GM23338 (cell line): Measurements from ENCODE around the gene CEP70. TPM values are rescaled to one million over a fixed set of nuclear protein-coding genes. Genes with fewer than 3 reads are reported as not detected.
"Not testable (repeated sequence)": the region's sequence is repeated elsewhere in the genome, so short reads cannot be mapped to it uniquely, and the experiment has no call there.

ENCODE experiments used
- ATAC-seq: fragments of 200-7000 bp; cut with Tn5 transposase; 3 replicates; pipeline ENCODE4 v1.9.1; 2020
- DNase-seq: peaks from one replicate; pipeline ENCODE4 v3.0.0-alpha.2; 2015; ENCODE audit warnings: low spot score
- H2AFZ ChIP-seq: fragments of 200-600 bp; sonication (generic); 2 replicates; pipeline ENCODE4 v1.8.0; 2016; ENCODE audit warnings: antibody characterized with exemption, mild to moderate bottlenecking, moderate library complexity
- H3F3A ChIP-seq: fragments of 200-600 bp; sonication (generic); replicated peaks from 2 replicates; pipeline ENCODE4 v1.8.0; 2017; ENCODE audit warnings: antibody characterized with exemption, mixed run types, low read depth
- H3K27ac ChIP-seq: fragments of 200-600 bp; sonication (generic); 2 replicates; pipeline ENCODE4 v1.6.1; 2016; ENCODE audit warnings: low read depth
- H3K27me3 ChIP-seq: fragments of 200-600 bp; sonication (generic); 2 replicates; pipeline ENCODE4 v1.8.0; 2016; ENCODE audit warnings: mild to moderate bottlenecking, mixed run types, moderate library complexity; ENCODE audit not compliant: insufficient read depth
- H3K36me3 ChIP-seq: fragments of 200-600 bp; sonication (generic); 2 replicates; pipeline ENCODE4 v1.8.0; 2016; ENCODE audit warnings: mild to moderate bottlenecking; ENCODE audit not compliant: insufficient read depth
- H3K4me1 ChIP-seq: fragments of 200-600 bp; sonication (generic); 2 replicates; pipeline ENCODE4 v1.8.0; 2016; ENCODE audit warnings: mild to moderate bottlenecking, moderate library complexity; ENCODE audit not compliant: insufficient read depth
- H3K4me2 ChIP-seq: fragments of 200-600 bp; sonication (generic); 2 replicates; pipeline ENCODE4 v1.7.1; 2017; ENCODE audit warnings: mixed run types
- H3K4me3 ChIP-seq: fragments of 200-600 bp; sonication (generic); 2 replicates; pipeline ENCODE4 v1.6.1; 2016; ENCODE audit warnings: mixed run types
- H3K79me2 ChIP-seq: fragments of 200-600 bp; sonication (generic); replicated peaks from 2 replicates; pipeline ENCODE4 v1.8.0; 2017; ENCODE audit warnings: mild to moderate bottlenecking; ENCODE audit not compliant: insufficient read depth
- H3K9me2 ChIP-seq: fragments of 200-600 bp; sonication (generic); 2 replicates; pipeline ENCODE4 v1.8.0; 2017; ENCODE audit not compliant: insufficient read depth
- H4K20me1 ChIP-seq: fragments of 200-600 bp; sonication (generic); replicated peaks from 2 replicates; pipeline ENCODE4 v1.8.0; 2017; ENCODE audit warnings: mild to moderate bottlenecking; ENCODE audit not compliant: insufficient read depth
- H3K27ac Mint-ChIP-seq: 2 replicates; pipeline ENCODE4 v1.8.0; 2020; ENCODE audit warnings: inconsistent platforms, mild to moderate bottlenecking, moderate library complexity, mixed read lengths
- H3K27me3 Mint-ChIP-seq: 3 replicates; pipeline ENCODE4 v1.8.0; 2022; ENCODE audit warnings: low read depth, mild to moderate bottlenecking, moderate library complexity, mixed read lengths, inconsistent platforms; ENCODE audit not compliant: insufficient read depth, poor library complexity
- H3K36me3 Mint-ChIP-seq: 3 replicates; pipeline ENCODE4 v1.8.0; 2021; ENCODE audit warnings: low read depth, mild to moderate bottlenecking, inconsistent platforms, moderate library complexity, mixed read lengths
- H3K4me1 Mint-ChIP-seq: 3 replicates; pipeline ENCODE4 v1.8.0; 2020; ENCODE audit warnings: mild to moderate bottlenecking, inconsistent platforms, mixed read lengths
- H3K4me3 Mint-ChIP-seq: 3 replicates; pipeline ENCODE4 v1.8.0; 2021; ENCODE audit warnings: moderate library complexity, mild to moderate bottlenecking, inconsistent platforms, mixed read lengths
- H3K9me3 Mint-ChIP-seq: 3 replicates; pipeline ENCODE4 v1.8.0; 2020; ENCODE audit warnings: moderate library complexity, mild to moderate bottlenecking, inconsistent platforms, mixed read lengths
- CREB1 ChIP-seq: fragments of 250-450 bp; sonication (Bioruptor Pico); IDR thresholded peaks from 2 replicates; pipeline ENCODE4 v1.5.0; 2020; ENCODE audit warnings: low read depth, mild to moderate bottlenecking, moderate library complexity
- JUNB ChIP-seq: IDR thresholded peaks from one replicate; pipeline ENCODE4 v1.6.1; 2016; ENCODE audit warnings: antibody characterized with exemption; ENCODE audit not compliant: unreplicated experiment
- POLR2AphosphoS5 ChIP-seq: IDR thresholded peaks from 2 replicates; pipeline ENCODE4 v1.6.1; 2016; ENCODE audit warnings: antibody characterized with exemption, low read depth
- ZNF114 ChIP-seq: fragments of 250-450 bp; sonication (Bioruptor Pico); IDR thresholded peaks from 2 replicates; pipeline ENCODE4 v1.5.0; 2020; ENCODE audit warnings: mild to moderate bottlenecking, moderate library complexity
- ZNF331 ChIP-seq: fragments of 250-450 bp; sonication (Bioruptor Pico); IDR thresholded peaks from 2 replicates; pipeline ENCODE4 v1.5.0; 2020; ENCODE audit warnings: low read depth, mild to moderate bottlenecking, moderate library complexity
- polyA plus RNA-seq: library from polyadenylated mRNA; unstranded; fragments of >200 nt; fragmentation: Nextera tagmentation; extraction: Ambion mirVana; gene quantifications from 2 replicates; pipeline ENCODE4 v1.2.1, GENCODE V29; 2016
- total RNA-seq: library from RNA; depleted of rRNA; stranded (reverse); fragments of >200 nt; shearing (Covaris generic); gene quantifications from 2 replicates; pipeline ENCODE4 v1.2.3, GENCODE V29; 2014
- TF ChIP-seq, protein P1 (sequence below): IDR thresholded peaks from 2 replicates; pipeline ENCODE4 v1.6.1; 2016; ENCODE audit warnings: antibody characterized with exemption
- TF ChIP-seq, protein P2 (sequence below): fragments of 250-450 bp; sonication (Bioruptor Pico); IDR thresholded peaks from 2 replicates; pipeline ENCODE4 v1.5.0; 2020; ENCODE audit warnings: mild to moderate bottlenecking, moderate library complexity

Gene CEP70
- total and polyA plus RNA-seq, 2 experiments from 2014 or later, result 28.8 to 31.4 TPM

DNA sequence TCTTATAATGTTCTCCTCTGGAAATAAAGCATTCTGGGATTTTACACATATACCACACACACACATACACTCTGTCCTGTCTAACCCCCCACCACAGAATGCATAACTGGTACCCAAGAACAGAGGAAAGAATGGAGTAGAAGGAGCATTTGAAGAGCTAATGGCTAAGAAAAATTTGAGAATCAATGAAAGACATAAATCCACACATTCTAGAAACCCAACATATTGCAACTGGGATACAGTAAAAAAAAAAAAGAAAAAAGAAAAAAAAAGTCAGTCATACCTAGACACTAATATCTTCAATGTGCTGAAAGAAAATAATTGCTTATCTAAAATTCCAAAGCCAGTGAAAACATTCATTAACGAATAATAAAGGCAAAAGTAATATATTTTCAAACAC lies 20.9 kb downstream of the CEP70 start:
- Histone ChIP-seq H3K4me2 (no peak overlapping the region), H3K4me3 (no peak overlapping the region), H3K9me2 (0 out of 2 replicates have a peak, but pooled peaks cover 5% of the 10 kb centered on the region), H3K27me3 (no peaks in the 10 kb centered on the region), H3K79me2 (peaks cover 11% of the 10 kb centered on the region; the same call in 1 of the 2 replicates), H2AFZ (no peak overlapping the region), H4K20me1 (no peaks in the 10 kb centered on the region), H3K4me1 (no peaks in the 10 kb centered on the region), H3K36me3 (peaks cover 4% of the 10 kb centered on the region; the same call in 1 of the 2 replicates), H3F3A (no peaks in the 10 kb centered on the region), H3K27ac (no peak overlapping the region)
- TF ChIP-seq, protein P1, sequence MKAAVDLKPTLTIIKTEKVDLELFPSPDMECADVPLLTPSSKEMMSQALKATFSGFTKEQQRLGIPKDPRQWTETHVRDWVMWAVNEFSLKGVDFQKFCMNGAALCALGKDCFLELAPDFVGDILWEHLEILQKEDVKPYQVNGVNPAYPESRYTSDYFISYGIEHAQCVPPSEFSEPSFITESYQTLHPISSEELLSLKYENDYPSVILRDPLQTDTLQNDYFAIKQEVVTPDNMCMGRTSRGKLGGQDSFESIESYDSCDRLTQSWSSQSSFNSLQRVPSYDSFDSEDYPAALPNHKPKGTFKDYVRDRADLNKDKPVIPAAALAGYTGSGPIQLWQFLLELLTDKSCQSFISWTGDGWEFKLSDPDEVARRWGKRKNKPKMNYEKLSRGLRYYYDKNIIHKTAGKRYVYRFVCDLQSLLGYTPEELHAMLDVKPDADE, result no peak
- no peak overlapping the region for H3K27ac Mint-ChIP-seq
- peaks cover 38% of the 10 kb centered on the region for H3K9me3 Mint-ChIP-seq
- no peak for ATAC-seq
- H3K36me3 Mint-ChIP-seq, result peaks cover 47% of the 10 kb centered on the region
- H3K4me3 Mint-ChIP-seq, result no peak overlapping the region
- DNase-seq, result no peak
- H3K27me3 Mint-ChIP-seq, result peaks cover 3% of the 10 kb centered on the region
- no peaks in the 10 kb centered on the region; the same call in 2 of the 3 replicates for H3K4me1 Mint-ChIP-seq

DNA sequence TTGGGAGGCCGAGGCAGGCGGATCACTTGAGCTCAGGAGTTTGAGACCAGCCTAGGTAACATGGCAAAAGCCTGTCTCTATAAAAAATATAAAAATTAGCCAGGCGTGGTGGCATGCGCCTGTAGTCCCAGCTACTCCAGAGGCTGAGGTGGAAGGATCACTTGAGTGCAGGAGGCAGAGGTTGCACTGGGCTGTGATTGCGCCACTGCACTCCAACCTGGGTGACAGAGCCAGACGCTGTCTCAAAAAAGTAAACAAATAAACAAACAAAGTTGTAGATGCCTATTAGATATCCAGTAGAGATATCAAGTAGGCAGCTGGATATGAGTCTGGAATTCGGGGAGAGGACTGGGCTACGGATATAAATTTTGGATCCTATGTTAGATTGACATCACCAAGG lies 24.4 kb downstream of the CEP70 start:
- H3K79me2 ChIP-seq, H3K9me2 ChIP-seq, H4K20me1 ChIP-seq, H2AFZ ChIP-seq, H3K4me3 ChIP-seq, ATAC-seq, H3K36me3 ChIP-seq, H3K4me1 ChIP-seq, H3K27ac ChIP-seq, DNase-seq, H3K27ac Mint-ChIP-seq, H3F3A ChIP-seq, H3K4me2 ChIP-seq, H3K27me3 ChIP-seq, H3K27me3 Mint-ChIP-seq, H3K4me1 Mint-ChIP-seq, H3K4me3 Mint-ChIP-seq: not testable (repeated sequence)
- Mint-ChIP-seq H3K9me3 (peaks cover 25% of the 10 kb centered on the region), H3K36me3 (peaks cover 40% of the 10 kb centered on the region)

DNA sequence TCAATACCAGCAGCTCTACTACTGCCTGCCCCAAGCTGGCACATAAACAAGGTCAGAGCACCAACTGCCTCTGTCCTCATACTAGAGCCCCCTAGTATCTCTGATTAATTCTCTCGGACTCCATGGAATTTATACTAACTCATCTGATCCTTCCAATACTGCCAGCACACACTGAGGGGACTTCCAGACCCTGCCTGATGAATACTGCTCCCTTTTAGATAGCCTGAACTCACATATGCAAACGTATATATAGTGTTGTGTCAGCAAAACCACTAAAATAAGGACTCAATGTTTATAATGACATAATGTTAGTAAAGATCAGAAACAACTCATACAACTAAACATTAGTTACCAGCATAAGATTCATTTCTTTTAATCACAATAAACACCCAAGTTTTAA lies 25.0 kb downstream of the CEP70 start:
- no peaks in the 10 kb centered on the region for H3K9me2 ChIP-seq
- H2AFZ ChIP-seq, result no peak overlapping the region
- Mint-ChIP-seq H3K36me3 (peaks cover 35% of the 10 kb centered on the region), H3K4me3 (no peak overlapping the region), H3K4me1 (no peaks in the 10 kb centered on the region; the same call in 2 of the 3 replicates), H3K27me3 (peaks cover 2% of the 10 kb centered on the region), H3K9me3 (peaks cover 20% of the 10 kb centered on the region), H3K27ac (no peak overlapping the region)
- no peak overlapping the region for H3K4me3 ChIP-seq
- H4K20me1 ChIP-seq, result no peaks in the 10 kb centered on the region
- H3K27ac ChIP-seq, result no peak overlapping the region
- H3F3A ChIP-seq, result no peaks in the 10 kb centered on the region
- H3K36me3 ChIP-seq, result peaks cover 4% of the 10 kb centered on the region; the same call in 1 of the 2 replicates
- DNase-seq (no peak), ATAC-seq (no peak)
- no peak overlapping the region for H3K4me2 ChIP-seq
- no peaks in the 10 kb centered on the region for H3K27me3 ChIP-seq
- H3K4me1 ChIP-seq, result no peaks in the 10 kb centered on the region
- H3K79me2 ChIP-seq, result no peaks in the 10 kb centered on the region
- TF ChIP-seq ZNF331 (CRISPR knock-in tag), result no peak
- no peak for TF ChIP-seq POLR2AphosphoS5
- no peak for TF ChIP-seq CREB1 (CRISPR knock-in tag)
- TF ChIP-seq, protein P1, result no peak
- TF ChIP-seq JUNB, result no peak
- TF ChIP-seq, protein P2, sequence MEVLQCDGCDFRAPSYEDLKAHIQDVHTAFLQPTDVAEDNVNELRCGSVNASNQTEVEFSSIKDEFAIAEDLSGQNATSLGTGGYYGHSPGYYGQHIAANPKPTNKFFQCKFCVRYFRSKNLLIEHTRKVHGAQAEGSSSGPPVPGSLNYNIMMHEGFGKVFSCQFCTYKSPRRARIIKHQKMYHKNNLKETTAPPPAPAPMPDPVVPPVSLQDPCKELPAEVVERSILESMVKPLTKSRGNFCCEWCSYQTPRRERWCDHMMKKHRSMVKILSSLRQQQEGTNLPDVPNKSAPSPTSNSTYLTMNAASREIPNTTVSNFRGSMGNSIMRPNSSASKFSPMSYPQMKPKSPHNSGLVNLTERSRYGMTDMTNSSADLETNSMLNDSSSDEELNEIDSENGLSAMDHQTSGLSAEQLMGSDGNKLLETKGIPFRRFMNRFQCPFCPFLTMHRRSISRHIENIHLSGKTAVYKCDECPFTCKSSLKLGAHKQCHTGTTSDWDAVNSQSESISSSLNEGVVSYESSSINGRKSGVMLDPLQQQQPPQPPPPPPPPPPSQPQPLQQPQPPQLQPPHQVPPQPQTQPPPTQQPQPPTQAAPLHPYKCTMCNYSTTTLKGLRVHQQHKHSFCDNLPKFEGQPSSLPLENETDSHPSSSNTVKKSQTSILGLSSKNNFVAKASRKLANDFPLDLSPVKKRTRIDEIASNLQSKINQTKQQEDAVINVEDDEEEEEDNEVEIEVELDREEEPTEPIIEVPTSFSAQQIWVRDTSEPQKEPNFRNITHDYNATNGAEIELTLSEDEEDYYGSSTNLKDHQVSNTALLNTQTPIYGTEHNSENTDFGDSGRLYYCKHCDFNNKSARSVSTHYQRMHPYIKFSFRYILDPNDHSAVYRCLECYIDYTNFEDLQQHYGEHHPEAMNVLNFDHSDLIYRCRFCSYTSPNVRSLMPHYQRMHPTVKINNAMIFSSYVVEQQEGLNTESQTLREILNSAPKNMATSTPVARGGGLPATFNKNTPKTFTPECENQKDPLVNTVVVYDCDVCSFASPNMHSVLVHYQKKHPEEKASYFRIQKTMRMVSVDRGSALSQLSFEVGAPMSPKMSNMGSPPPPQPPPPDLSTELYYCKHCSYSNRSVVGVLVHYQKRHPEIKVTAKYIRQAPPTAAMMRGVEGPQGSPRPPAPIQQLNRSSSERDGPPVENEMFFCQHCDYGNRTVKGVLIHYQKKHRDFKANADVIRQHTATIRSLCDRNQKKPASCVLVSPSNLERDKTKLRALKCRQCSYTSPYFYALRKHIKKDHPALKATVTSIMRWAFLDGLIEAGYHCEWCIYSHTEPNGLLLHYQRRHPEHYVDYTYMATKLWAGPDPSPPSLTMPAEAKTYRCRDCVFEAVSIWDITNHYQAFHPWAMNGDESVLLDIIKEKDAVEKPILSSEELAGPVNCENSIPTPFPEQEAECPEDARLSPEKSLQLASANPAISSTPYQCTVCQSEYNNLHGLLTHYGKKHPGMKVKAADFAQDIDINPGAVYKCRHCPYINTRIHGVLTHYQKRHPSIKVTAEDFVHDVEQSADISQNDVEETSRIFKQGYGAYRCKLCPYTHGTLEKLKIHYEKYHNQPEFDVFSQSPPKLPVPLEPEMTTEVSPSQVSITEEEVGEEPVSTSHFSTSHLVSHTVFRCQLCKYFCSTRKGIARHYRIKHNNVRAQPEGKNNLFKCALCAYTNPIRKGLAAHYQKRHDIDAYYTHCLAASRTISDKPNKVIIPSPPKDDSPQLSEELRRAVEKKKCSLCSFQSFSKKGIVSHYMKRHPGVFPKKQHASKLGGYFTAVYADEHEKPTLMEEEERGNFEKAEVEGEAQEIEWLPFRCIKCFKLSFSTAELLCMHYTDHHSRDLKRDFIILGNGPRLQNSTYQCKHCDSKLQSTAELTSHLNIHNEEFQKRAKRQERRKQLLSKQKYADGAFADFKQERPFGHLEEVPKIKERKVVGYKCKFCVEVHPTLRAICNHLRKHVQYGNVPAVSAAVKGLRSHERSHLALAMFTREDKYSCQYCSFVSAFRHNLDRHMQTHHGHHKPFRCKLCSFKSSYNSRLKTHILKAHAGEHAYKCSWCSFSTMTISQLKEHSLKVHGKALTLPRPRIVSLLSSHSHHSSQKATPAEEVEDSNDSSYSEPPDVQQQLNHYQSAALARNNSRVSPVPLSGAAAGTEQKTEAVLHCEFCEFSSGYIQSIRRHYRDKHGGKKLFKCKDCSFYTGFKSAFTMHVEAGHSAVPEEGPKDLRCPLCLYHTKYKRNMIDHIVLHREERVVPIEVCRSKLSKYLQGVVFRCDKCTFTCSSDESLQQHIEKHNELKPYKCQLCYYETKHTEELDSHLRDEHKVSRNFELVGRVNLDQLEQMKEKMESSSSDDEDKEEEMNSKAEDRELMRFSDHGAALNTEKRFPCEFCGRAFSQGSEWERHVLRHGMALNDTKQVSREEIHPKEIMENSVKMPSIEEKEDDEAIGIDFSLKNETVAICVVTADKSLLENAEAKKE (CRISPR knock-in tag), result no peak
- no peak for TF ChIP-seq ZNF114
